Activated T-helper 17 cell treated with anti-CD3 and anti-CD28 coated beads, Interleukin-2, amount 50 U/mL, for 72 hours (primary cell): ENCODE measurements around the gene VAMP3. TPM values are rescaled to one million over a fixed set of nuclear protein-coding genes. Genes with fewer than 3 reads are reported as not detected.
A peak's percentile ranks its signal among the peaks of the same experiment; 100 is the strongest.

Experiments used
- ATAC-seq: fragments of 150-1000 bp; cut with Tn5 transposase; replicated peaks from 2 replicates; pipeline ENCODE4 v1.10.0; 2021; ENCODE audit warnings: mild to moderate bottlenecking, moderate library complexity
- H3K27ac Mint-ChIP-seq: one replicate; pipeline ENCODE4 v1.8.0; 2022; ENCODE audit warnings: mixed read lengths
- H3K27me3 Mint-ChIP-seq: one replicate; pipeline ENCODE4 v1.8.0; 2022; ENCODE audit warnings: mixed read lengths
- H3K36me3 Mint-ChIP-seq: one replicate; pipeline ENCODE4 v1.8.0; 2022; ENCODE audit warnings: low read depth, mild to moderate bottlenecking, mixed read lengths
- H3K4me1 Mint-ChIP-seq: one replicate; pipeline ENCODE4 v1.8.0; 2022; ENCODE audit warnings: mixed read lengths
- H3K4me3 Mint-ChIP-seq: one replicate; pipeline ENCODE4 v1.8.0; 2022; ENCODE audit warnings: mild to moderate bottlenecking, mixed read lengths
- H3K9me3 Mint-ChIP-seq: one replicate; pipeline ENCODE4 v1.8.0; 2022; ENCODE audit warnings: mixed read lengths
- total RNA-seq, 2 donors: library from RNA; stranded (reverse); gene quantifications; one replicate each; pipeline ENCODE4 v1.2.3, GENCODE V29; 2022

VAMP3 gene
- total RNA-seq, 2 donors from 2014 or later: 22.3 to 24.9 TPM

- H3K27ac Mint-ChIP-seq: no peak overlapping the region
- H3K4me3 Mint-ChIP-seq: no peak overlapping the region
- H3K27me3 Mint-ChIP-seq: no peaks in the 10 kb centered on the region
- peaks cover under 1% of the 10 kb centered on the region for H3K36me3 Mint-ChIP-seq
- H3K4me1 Mint-ChIP-seq: peaks cover 15% of the 10 kb centered on the region
- ATAC-seq: no peak
- H3K9me3 Mint-ChIP-seq: no peaks in the 10 kb centered on the region
Measured at GRCh38 chr1:7751174-7751573, 19.9 kb upstream of the VAMP3 start.

GRCh38 chr1:7752512-7753417 lies 18.3 kb upstream of the VAMP3 start:
- peaks cover 15% of the 10 kb centered on the region for H3K4me1 Mint-ChIP-seq
- peak overlapping the region; percentile 79 for H3K27ac Mint-ChIP-seq
- H3K4me3 Mint-ChIP-seq: peak overlapping the region; percentile 79
- no peaks in the 10 kb centered on the region for H3K9me3 Mint-ChIP-seq
- H3K36me3 Mint-ChIP-seq: no peaks in the 10 kb centered on the region
- ATAC-seq: peak; percentile 42
- H3K27me3 Mint-ChIP-seq: no peaks in the 10 kb centered on the region

DNA sequence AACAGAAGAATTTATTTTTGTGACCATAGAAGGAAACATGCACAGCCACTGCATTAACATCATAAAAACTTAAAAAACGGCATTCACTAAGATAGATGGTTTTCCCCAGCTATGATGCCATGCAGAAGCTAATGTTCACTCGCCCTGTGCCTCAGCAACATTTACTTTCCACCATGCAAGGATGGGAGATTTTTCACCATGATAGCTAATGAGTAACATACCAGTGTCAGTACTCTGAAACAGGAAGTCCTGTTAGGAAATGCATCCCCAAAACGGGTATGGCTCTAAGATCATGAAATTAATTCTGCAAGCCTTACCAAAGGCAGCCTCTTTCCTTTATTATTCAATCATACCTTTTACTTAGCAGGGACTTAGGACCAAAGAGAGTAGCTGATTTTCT lies 17.5 kb upstream of the VAMP3 start:
- Mint-ChIP-seq H3K4me1 (peaks cover 15% of the 10 kb centered on the region), H3K9me3 (no peaks in the 10 kb centered on the region), H3K4me3 (peak overlapping the region; percentile 15), H3K36me3 (no peaks in the 10 kb centered on the region), H3K27me3 (no peaks in the 10 kb centered on the region), H3K27ac (no peak overlapping the region)
- ATAC-seq: no peak

DNA sequence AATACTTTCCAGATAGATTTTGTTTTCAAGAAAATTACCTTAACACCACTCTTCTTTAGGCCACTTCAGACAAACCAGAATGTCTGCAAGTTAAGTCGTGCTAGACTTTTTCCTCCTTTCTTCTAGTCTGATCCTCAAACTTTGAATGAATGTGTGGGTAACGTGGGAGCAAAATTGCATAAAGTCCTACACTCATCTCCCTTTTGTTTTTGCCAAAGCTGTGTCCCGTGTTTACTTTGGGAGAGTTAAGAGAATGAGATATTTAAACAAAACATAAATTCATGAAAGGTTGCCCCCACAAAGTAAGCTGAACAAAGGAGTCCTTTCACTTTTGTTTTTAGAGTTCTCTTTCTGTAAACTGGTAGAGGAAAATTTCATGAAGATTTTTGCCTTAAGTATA lies 16.9 kb upstream of the VAMP3 start:
- no peak for ATAC-seq
- no peaks in the 10 kb centered on the region for H3K9me3 Mint-ChIP-seq
- peak overlapping the region; percentile 15 for H3K4me3 Mint-ChIP-seq
- H3K36me3 Mint-ChIP-seq: no peaks in the 10 kb centered on the region
- no peaks in the 10 kb centered on the region for H3K27me3 Mint-ChIP-seq
- H3K4me1 Mint-ChIP-seq: peaks cover 15% of the 10 kb centered on the region
- H3K27ac Mint-ChIP-seq: no peak overlapping the region

DNA sequence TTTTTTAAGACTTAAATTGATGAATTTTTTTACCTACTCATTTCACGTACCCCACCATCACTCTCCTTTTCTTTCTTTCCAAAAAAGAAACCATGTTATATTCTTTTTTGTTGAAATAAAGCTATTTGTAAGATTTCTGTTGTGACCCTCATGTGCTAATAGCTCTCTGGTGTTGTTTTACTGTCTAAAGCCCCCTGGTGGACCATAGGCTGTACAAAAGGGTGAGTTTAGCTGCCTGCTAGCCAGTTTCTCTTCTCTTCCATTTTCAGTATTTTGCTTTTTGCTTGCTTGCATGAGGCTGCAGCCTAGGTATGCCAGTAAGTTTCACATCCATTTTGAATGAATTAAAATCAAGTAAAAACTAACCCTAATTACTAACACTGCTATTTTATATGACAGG lies 15.6 kb upstream of the VAMP3 start:
- no peak for ATAC-seq
- no peak overlapping the region for H3K27ac Mint-ChIP-seq
- no peaks in the 10 kb centered on the region for H3K27me3 Mint-ChIP-seq
- peaks cover 15% of the 10 kb centered on the region for H3K4me1 Mint-ChIP-seq
- no peak overlapping the region for H3K4me3 Mint-ChIP-seq
- H3K36me3 Mint-ChIP-seq: no peaks in the 10 kb centered on the region
- no peaks in the 10 kb centered on the region for H3K9me3 Mint-ChIP-seq

DNA sequence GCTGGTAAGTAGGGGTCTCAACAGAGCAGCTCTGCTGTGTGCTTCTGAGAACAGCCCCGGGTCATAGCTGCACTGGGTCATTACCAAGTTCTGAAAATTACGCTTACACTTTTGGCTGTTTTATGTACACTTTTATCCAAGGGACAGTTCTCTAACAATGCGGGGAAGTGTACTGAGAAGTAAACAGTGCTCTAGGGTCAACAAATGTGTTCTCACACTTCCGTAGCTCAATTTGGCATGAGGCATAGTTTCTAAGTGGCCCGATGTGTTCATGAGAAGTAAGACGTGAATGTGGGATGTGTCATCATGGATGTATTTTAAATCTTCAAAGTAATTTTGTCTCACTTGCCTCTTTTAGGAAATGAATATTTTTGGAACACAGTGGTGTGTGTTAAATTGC lies 10.9 kb upstream of the VAMP3 start:
- Mint-ChIP-seq H3K36me3 (no peaks in the 10 kb centered on the region), H3K4me1 (no peaks in the 10 kb centered on the region), H3K9me3 (no peaks in the 10 kb centered on the region), H3K27me3 (no peaks in the 10 kb centered on the region), H3K4me3 (no peak overlapping the region), H3K27ac (no peak overlapping the region)
- no peak for ATAC-seq

DNA sequence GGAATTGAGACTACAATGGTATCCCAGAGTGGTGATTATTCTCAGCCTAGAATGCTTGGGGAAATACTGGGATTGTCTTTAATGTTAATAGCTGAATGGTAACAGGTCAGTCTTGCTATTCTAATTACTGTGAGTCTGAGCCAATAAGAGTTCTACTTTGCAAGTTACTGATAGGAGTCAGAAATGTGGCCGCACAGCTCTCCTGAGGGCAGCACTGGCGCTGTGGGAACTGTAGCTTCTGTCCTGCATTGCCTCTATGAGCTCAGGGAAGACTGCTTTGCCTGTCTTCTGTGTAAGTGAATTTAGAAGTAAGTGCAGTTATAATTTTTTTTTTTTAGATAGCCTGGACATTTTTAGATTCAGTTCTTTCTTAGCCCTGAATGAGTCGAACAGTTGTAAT lies 10.0 kb upstream of the VAMP3 start:
- no peaks in the 10 kb centered on the region for H3K4me1 Mint-ChIP-seq
- no peaks in the 10 kb centered on the region for H3K36me3 Mint-ChIP-seq
- ATAC-seq: no peak
- no peaks in the 10 kb centered on the region for H3K27me3 Mint-ChIP-seq
- no peak overlapping the region for H3K27ac Mint-ChIP-seq
- H3K9me3 Mint-ChIP-seq: no peaks in the 10 kb centered on the region
- H3K4me3 Mint-ChIP-seq: no peak overlapping the region

GRCh38 chr1:7767176-7767575 lies 3.9 kb upstream of the VAMP3 start:
- Mint-ChIP-seq H3K27ac (no peak overlapping the region), H3K36me3 (peaks cover 4% of the 10 kb centered on the region), H3K27me3 (peaks cover 4% of the 10 kb centered on the region), H3K4me3 (no peak overlapping the region), H3K9me3 (no peaks in the 10 kb centered on the region), H3K4me1 (peaks cover 10% of the 10 kb centered on the region)
- no peak for ATAC-seq

DNA sequence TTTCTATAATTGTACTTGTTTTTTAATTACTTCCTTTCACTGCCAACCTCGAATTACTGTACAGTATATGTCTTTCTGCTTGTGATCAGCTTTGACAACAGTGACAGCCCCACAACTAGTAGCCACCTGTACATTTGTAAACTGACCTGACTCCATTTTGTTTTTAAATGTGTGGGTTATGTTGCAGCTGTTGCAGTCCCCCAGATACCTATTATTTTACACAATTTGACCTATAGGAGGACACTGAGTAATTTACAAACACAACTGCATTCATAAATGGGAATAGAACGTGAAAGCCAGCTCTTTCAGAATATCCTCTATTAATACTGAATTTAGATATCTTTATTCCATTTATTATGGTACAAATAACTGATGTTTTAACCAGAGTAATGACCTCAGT lies 2.5 kb upstream of the VAMP3 start:
- Mint-ChIP-seq H3K27ac (no peak overlapping the region), H3K4me1 (peaks cover 14% of the 10 kb centered on the region), H3K4me3 (no peak overlapping the region), H3K27me3 (peaks cover 4% of the 10 kb centered on the region), H3K36me3 (peaks cover 18% of the 10 kb centered on the region), H3K9me3 (no peaks in the 10 kb centered on the region)
- ATAC-seq: no peak

GRCh38 chr1:7769673-7770412 lies 1.3 kb upstream of the VAMP3 start:
- H3K9me3 Mint-ChIP-seq: no peaks in the 10 kb centered on the region
- H3K36me3 Mint-ChIP-seq: peaks cover 30% of the 10 kb centered on the region
- peak overlapping the region; percentile 86 for H3K4me3 Mint-ChIP-seq
- H3K27me3 Mint-ChIP-seq: peaks cover 4% of the 10 kb centered on the region
- no peak for ATAC-seq
- H3K27ac Mint-ChIP-seq: peak overlapping the region; percentile 84
- H3K4me1 Mint-ChIP-seq: peaks cover 20% of the 10 kb centered on the region

DNA sequence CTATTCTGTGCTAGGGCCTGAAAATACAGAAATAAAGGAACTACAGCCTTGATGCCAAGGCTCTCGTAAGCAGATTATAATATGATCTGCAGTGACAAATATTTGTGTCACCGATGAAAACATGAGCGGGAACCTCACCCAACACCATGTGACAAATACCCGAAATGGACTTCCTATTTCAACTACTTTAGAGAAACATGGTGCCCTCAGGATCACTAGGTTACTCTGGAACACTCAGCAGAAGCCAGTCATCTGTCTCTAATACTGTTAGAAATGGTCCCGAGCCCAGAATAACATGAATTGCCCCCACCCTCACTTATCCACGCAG lies 463 bp upstream of the VAMP3 start:
- ATAC-seq: peak; percentile 65
- peak overlapping the region; percentile 84 for H3K27ac Mint-ChIP-seq
- H3K4me1 Mint-ChIP-seq: peaks cover 21% of the 10 kb centered on the region
- H3K9me3 Mint-ChIP-seq: no peaks in the 10 kb centered on the region
- H3K36me3 Mint-ChIP-seq: peaks cover 38% of the 10 kb centered on the region
- peak overlapping the region; percentile 86 for H3K4me3 Mint-ChIP-seq
- peaks cover 4% of the 10 kb centered on the region for H3K27me3 Mint-ChIP-seq

DNA sequence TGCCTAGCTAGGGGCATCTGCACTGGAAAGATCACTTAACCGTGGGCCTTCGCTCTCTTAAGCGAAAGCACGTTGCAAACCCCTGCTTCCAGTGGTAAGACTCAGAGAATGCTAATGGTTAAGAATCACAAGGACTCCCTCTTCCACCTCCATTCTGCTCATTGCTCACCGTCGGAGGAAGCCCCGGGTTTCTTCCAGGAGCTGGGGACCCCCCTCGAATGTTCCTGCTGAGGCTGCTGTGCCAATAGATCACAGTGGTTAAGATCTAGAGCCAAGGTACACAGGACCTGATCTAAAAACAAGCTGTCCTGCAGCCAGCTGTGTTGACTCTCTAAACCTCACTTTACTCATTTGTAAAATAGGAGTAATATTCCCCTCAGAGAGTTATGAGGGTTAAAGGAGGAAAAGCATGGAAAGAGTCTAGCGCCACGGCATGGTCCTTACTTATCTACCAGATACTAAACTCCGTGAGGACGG lies 765 bp downstream of the VAMP3 start:
- peak overlapping the region; percentile 84 for H3K27ac Mint-ChIP-seq
- peak overlapping the region; percentile 86 for H3K4me3 Mint-ChIP-seq
- H3K27me3 Mint-ChIP-seq: peaks cover 4% of the 10 kb centered on the region
- H3K9me3 Mint-ChIP-seq: no peaks in the 10 kb centered on the region
- peaks cover 21% of the 10 kb centered on the region for H3K4me1 Mint-ChIP-seq
- peaks cover 50% of the 10 kb centered on the region for H3K36me3 Mint-ChIP-seq
- ATAC-seq: no peak

GRCh38 chr1:7777591-7777990 lies 6.5 kb downstream of the VAMP3 start:
- H3K36me3 Mint-ChIP-seq: peaks cover 75% of the 10 kb centered on the region
- H3K27me3 Mint-ChIP-seq: no peaks in the 10 kb centered on the region
- H3K9me3 Mint-ChIP-seq: no peaks in the 10 kb centered on the region
- H3K27ac Mint-ChIP-seq: no peak overlapping the region
- peaks cover 19% of the 10 kb centered on the region for H3K4me1 Mint-ChIP-seq
- H3K4me3 Mint-ChIP-seq: no peak overlapping the region
- ATAC-seq: no peak

DNA sequence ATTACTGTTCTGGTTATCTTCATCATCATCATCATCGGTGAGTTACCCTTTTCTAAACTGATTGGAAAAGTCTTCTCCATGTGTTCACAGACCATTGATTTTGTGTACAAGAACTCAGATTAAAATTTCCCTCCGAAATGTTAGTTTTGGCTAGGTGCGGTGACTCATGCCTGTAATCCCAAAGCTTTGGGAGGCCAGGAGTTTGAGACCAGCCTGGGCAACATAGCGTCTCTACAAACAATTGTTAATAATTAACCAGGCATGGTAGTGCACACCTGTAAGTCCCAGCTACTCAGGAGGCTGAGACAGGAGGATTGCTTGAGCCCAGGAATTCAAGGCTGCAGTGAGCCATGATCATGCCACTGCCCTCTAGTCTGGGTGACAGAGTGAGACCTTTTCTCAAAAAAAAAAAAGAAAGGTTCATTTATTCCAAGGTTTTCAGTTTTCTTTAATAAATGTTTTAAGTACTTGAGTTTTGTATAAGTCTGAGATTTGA lies 7.1 kb downstream of the VAMP3 start:
- H3K27me3 Mint-ChIP-seq: no peaks in the 10 kb centered on the region
- no peak overlapping the region for H3K27ac Mint-ChIP-seq
- peaks cover 19% of the 10 kb centered on the region for H3K4me1 Mint-ChIP-seq
- H3K9me3 Mint-ChIP-seq: no peaks in the 10 kb centered on the region
- H3K36me3 Mint-ChIP-seq: peaks cover 69% of the 10 kb centered on the region
- ATAC-seq: no peak
- H3K4me3 Mint-ChIP-seq: no peak overlapping the region

GRCh38 chr1:7780976-7781375 lies 9.9 kb downstream of the VAMP3 start:
- Mint-ChIP-seq H3K27me3 (no peaks in the 10 kb centered on the region), H3K4me1 (peaks cover 18% of the 10 kb centered on the region), H3K36me3 (peaks cover 47% of the 10 kb centered on the region), H3K27ac (no peak overlapping the region), H3K9me3 (no peaks in the 10 kb centered on the region), H3K4me3 (no peak overlapping the region)
- ATAC-seq: no peak
